H1 (cell line): ENCODE measurements around the gene UTS2R. TPM values are rescaled to one million over a fixed set of nuclear protein-coding genes. Genes with fewer than 3 reads are reported as not detected.

Experiments
- CTCF ChIA-PET: fragments of 300-600 bp; sonication (Branson Sonifier 250); formaldehyde crosslinking; loops from one replicate; lab custom pipeline; 2021; ENCODE audit not compliant: partially characterized antibody; lab: Charles Lee
- POLR2A ChIA-PET: fragments of 300-600 bp; sonication (Branson Sonifier 250); formaldehyde crosslinking; loops from one replicate; lab custom pipeline; 2021; ENCODE audit warnings: inconsistent platforms; ENCODE audit not compliant: partially characterized antibody; lab: Charles Lee
- DNase-seq, 2 experiments: peaks; one replicate each; pipeline versions ENCODE4 v3.0.0 to v3.0.0-alpha.2; 2010 to 2022; ENCODE audit warnings: low spot score in 2 of 2, low read depth in 1 of 2, mixed read lengths in 1 of 2
- FAIRE-seq: peaks from 2 replicates; lab custom pipeline; 2011; peaks lifted over from hg19 to GRCh38; lab: Jason Lieb, UNC
- H2AFZ ChIP-seq: 2 replicates; pipeline ENCODE4 v1.8.1; 2012; ENCODE audit warnings: low read length, inconsistent platforms
- H2AK5ac ChIP-seq: 2 replicates; pipeline ENCODE4 v1.6.1; 2013; ENCODE audit warnings: low read depth, low read length
- H2BK120ac ChIP-seq: replicated peaks from 2 replicates; pipeline ENCODE3; 2013; ENCODE audit warnings: low read depth, low read length, inconsistent platforms
- H2BK12ac ChIP-seq: 2 replicates; pipeline ENCODE4 v1.6.1; 2013; ENCODE audit warnings: low read depth, low read length
- H2BK15ac ChIP-seq: 2 replicates; pipeline ENCODE4 v1.6.1; 2013; ENCODE audit warnings: low read length
- H2BK20ac ChIP-seq: 2 replicates; pipeline ENCODE4 v1.6.1; 2013; ENCODE audit warnings: low read length
- H2BK5ac ChIP-seq: 2 replicates; pipeline ENCODE4 v1.6.1; 2013; ENCODE audit warnings: low read depth, low read length
- H3K14ac ChIP-seq: 2 replicates; pipeline ENCODE4 v1.6.1; 2013; ENCODE audit warnings: inconsistent platforms; ENCODE audit not compliant: insufficient read length
- H3K18ac ChIP-seq: 2 replicates; pipeline ENCODE4 v1.6.1; 2013; ENCODE audit warnings: low read length; ENCODE audit errors: extremely low read depth
- H3K23ac ChIP-seq: 2 replicates; pipeline ENCODE4 v1.6.1; 2013; ENCODE audit warnings: inconsistent platforms; ENCODE audit not compliant: insufficient read length
- H3K23me2 ChIP-seq: 2 replicates; pipeline ENCODE4 v1.6.1; 2013; ENCODE audit warnings: low read depth, low read length
- H3K27ac ChIP-seq: 2 replicates; pipeline ENCODE4 v1.6.1; 2011; ENCODE audit warnings: low read depth, low read length, inconsistent platforms
- H3K27me3 ChIP-seq, 4 experiments: replicated peaks in 1 of 4; 1 replicate in 1 of 4; 2 replicates in 3 of 4; pipeline versions ENCODE4 v1.6.1 to v1.8.1; 2011 to 2013; ENCODE audit warnings: low read length in 3 of 4, mild to moderate bottlenecking in 3 of 4, inconsistent platforms in 2 of 4, mixed read lengths in 2 of 4, moderate library complexity in 1 of 4; ENCODE audit not compliant: control insufficient read depth in 3 of 4, insufficient read depth in 3 of 4; ENCODE audit errors: extremely low read depth in 1 of 4
- H3K36me3 ChIP-seq, 4 experiments: 2 replicates each; pipeline versions ENCODE4 v1.6.1 to v1.8.1; 2011 to 2013; ENCODE audit warnings: mild to moderate bottlenecking in 4 of 4, low read length in 3 of 4, moderate library complexity in 2 of 4, control low read depth in 1 of 4, inconsistent platforms in 1 of 4; ENCODE audit not compliant: insufficient read depth in 4 of 4, control insufficient read depth in 2 of 4
- H3K4ac ChIP-seq: replicated peaks from 2 replicates; pipeline ENCODE3; 2013; ENCODE audit warnings: low read length, low read depth, mixed read lengths, inconsistent platforms; ENCODE audit not compliant: insufficient read length
- H3K4me1 ChIP-seq, 4 experiments: replicated peaks in 1 of 4; 1 replicate in 1 of 4; 2 replicates in 3 of 4; pipeline versions ENCODE4 v1.6.1 to v1.8.1; 2011 to 2013; ENCODE audit warnings: low read length in 3 of 4, inconsistent platforms in 2 of 4, mixed read lengths in 1 of 4; ENCODE audit not compliant: insufficient read depth in 4 of 4, control insufficient read depth in 3 of 4
- H3K4me2 ChIP-seq, 2 experiments: 2 replicates each; pipeline versions ENCODE4 v1.6.1 to v1.8.1; 2011 to 2013; ENCODE audit warnings: low read depth in 2 of 2, low read length in 2 of 2, control low read depth in 1 of 2, inconsistent platforms in 1 of 2, mild to moderate bottlenecking in 1 of 2; ENCODE audit not compliant: insufficient read depth in 1 of 2
- H3K4me3 ChIP-seq, 4 experiments: fragments of 200-600, 300-600 bp in 1 of 4; sonication (generic), shearing (Covaris generic), sonication (Bioruptor Twin) in 1 of 4; 2 replicates each; pipeline versions ENCODE4 v1.5.1 to v1.8.1; 2011 to 2016; ENCODE audit warnings: low read length in 4 of 4, low read depth in 3 of 4, control low read depth in 2 of 4, inconsistent platforms in 2 of 4, mild to moderate bottlenecking in 2 of 4, mixed read lengths in 1 of 4, moderate library complexity in 1 of 4; ENCODE audit not compliant: insufficient read depth in 2 of 4; ENCODE audit errors: extremely low read depth in 1 of 4
- H3K56ac ChIP-seq: replicated peaks from 2 replicates; pipeline ENCODE3; 2013; ENCODE audit warnings: low read depth, mild to moderate bottlenecking, mixed read lengths, low read length, inconsistent platforms; ENCODE audit not compliant: insufficient read length
- H3K79me1 ChIP-seq: 2 replicates; pipeline ENCODE4 v1.6.1; 2013; ENCODE audit warnings: low read depth, low read length, control low read depth
- H3K79me2 ChIP-seq, 2 experiments: 2 replicates each; pipeline versions ENCODE4 v1.6.1 to v1.8.1; 2012 to 2013; ENCODE audit warnings: low read length in 2 of 2, mild to moderate bottlenecking in 2 of 2, inconsistent platforms in 1 of 2; ENCODE audit not compliant: insufficient read depth in 2 of 2, control insufficient read depth in 1 of 2
- H3K9ac ChIP-seq, 4 experiments: replicated peaks in 1 of 4; 1 replicate in 1 of 4; 2 replicates in 3 of 4; pipeline versions ENCODE4 v1.6.1 to v1.8.1; 2011 to 2013; ENCODE audit warnings: low read depth in 3 of 4, low read length in 3 of 4, control low read depth in 2 of 4, mild to moderate bottlenecking in 2 of 4, moderate library complexity in 2 of 4, inconsistent platforms in 1 of 4; ENCODE audit errors: extremely low read depth in 1 of 4
- H3K9me3 ChIP-seq, 2 experiments: 2 replicates each; pipeline versions ENCODE4 v1.6.1 to v1.8.1; 2012 to 2013; ENCODE audit warnings: mild to moderate bottlenecking in 2 of 2, moderate library complexity in 2 of 2, control low read depth in 1 of 2, inconsistent platforms in 1 of 2, low read depth in 1 of 2, low read length in 1 of 2, mixed read lengths in 1 of 2; ENCODE audit not compliant: insufficient read depth in 2 of 2
- H4K20me1 ChIP-seq, 2 experiments: replicated peaks in 1 of 2; 2 replicates each; pipeline versions ENCODE3 to v1.8.1; 2011 to 2013; ENCODE audit warnings: inconsistent platforms in 2 of 2, low read length in 2 of 2, mild to moderate bottlenecking in 1 of 2; ENCODE audit not compliant: insufficient read depth in 2 of 2, control insufficient read depth in 1 of 2
- H4K5ac ChIP-seq: 2 replicates; pipeline ENCODE4 v1.6.1; 2013; ENCODE audit warnings: low read length, low read depth, mixed read lengths, inconsistent platforms; ENCODE audit not compliant: insufficient read length
- H4K8ac ChIP-seq: 2 replicates; pipeline ENCODE4 v1.8.0; 2013; ENCODE audit warnings: mild to moderate bottlenecking, moderate library complexity, low read length, inconsistent platforms; ENCODE audit not compliant: insufficient read depth; ENCODE audit errors: extremely low read depth
- H4K91ac ChIP-seq: replicated peaks from 2 replicates; pipeline ENCODE3; 2013; ENCODE audit warnings: low read length, mixed read lengths, inconsistent platforms; ENCODE audit not compliant: insufficient read length
- ASH2L ChIP-seq: fragments of 200-600, 300-600 bp; sonication (generic); IDR thresholded peaks from one replicate; pipeline ENCODE4 v1.7.1; 2017; ENCODE audit warnings: low read length
- BACH1 ChIP-seq: IDR thresholded peaks from 2 replicates; pipeline ENCODE4 v1.6.1; 2012; ENCODE audit warnings: low read length, improper control_type of control experiment
- CBX8 ChIP-seq: fragments of 300-800, 300-1000 bp; sonication (generic); IDR thresholded peaks from 2 replicates; pipeline ENCODE4 v1.7.1; 2016; ENCODE audit warnings: low read depth, low read length, borderline replicate concordance
- KDM5A ChIP-seq: fragments of 200-600 bp; IDR thresholded peaks from 2 replicates; pipeline ENCODE4 v1.7.1; 2012; ENCODE audit warnings: mild to moderate bottlenecking, low read length, inconsistent platforms, mixed read lengths
- MAFK ChIP-seq: IDR thresholded peaks from 2 replicates; pipeline ENCODE4 v1.6.1; 2012; ENCODE audit warnings: low read depth, mild to moderate bottlenecking, improper control_type of control experiment, low read length
- NANOG ChIP-seq: IDR thresholded peaks from 2 replicates; pipeline ENCODE4 v1.6.1; 2011; ENCODE audit warnings: low read length, low read depth, mild to moderate bottlenecking, inconsistent platforms; ENCODE audit not compliant: insufficient read depth, poor library complexity, severe bottlenecking
- POLR2A ChIP-seq, 2 experiments: IDR thresholded peaks; 1 replicate in 1 of 2; 2 replicates in 1 of 2; pipeline ENCODE4 v1.6.1; 2011; ENCODE audit warnings: low read depth in 2 of 2, low read length in 2 of 2, mild to moderate bottlenecking in 2 of 2; ENCODE audit errors: control extremely low read depth in 1 of 2
- RAD21 ChIP-seq, 2 experiments: IDR thresholded peaks in 1 of 2; conservative IDR thresholded peaks in 1 of 2; 2 replicates each; pipeline ENCODE4 v1.6.1; 2011; ENCODE audit warnings: low read depth in 2 of 2, low read length in 2 of 2, improper control_type of control experiment in 1 of 2, inconsistent platforms in 1 of 2, mild to moderate bottlenecking in 1 of 2, moderate library complexity in 1 of 2
- TCF12 ChIP-seq: IDR thresholded peaks from 2 replicates; pipeline ENCODE4 v1.6.1; 2011; ENCODE audit warnings: low read depth, mild to moderate bottlenecking, low read length
- USF2 ChIP-seq: IDR thresholded peaks from 2 replicates; pipeline ENCODE4 v1.6.1; 2011; ENCODE audit warnings: low read length, improper control_type of control experiment
- ZNF274 ChIP-seq: IDR thresholded peaks from 2 replicates; pipeline ENCODE4 v1.7.0; 2012; ENCODE audit warnings: low read length, borderline replicate concordance; ENCODE audit errors: extremely low read depth
- WGBS, 2 experiments: shearing (Covaris generic) in 1 of 2; methylation state at CpG; one replicate each; pipeline versions ENCODE4 v1.1.6 to v1.1.7; 2013 to 2015; ENCODE audit warnings: low lambda C conversion rate in 2 of 2, mixed read lengths in 2 of 2, inconsistent platforms in 1 of 2, low coverage in 1 of 2, missing lambda C conversion rate in 1 of 2; ENCODE audit not compliant: insufficient replicate concordance in 2 of 2, insufficient coverage in 1 of 2, insufficient read length in 1 of 2; ENCODE audit errors: extremely low coverage in 1 of 2, missing lambda C conversion rate in 1 of 2; 5-methylcytosine and 5-hydroxymethylcytosine counted together
- polyA plus RNA-seq, 7 experiments: library from polyadenylated mRNA; depleted of rRNA in 3 of 7; stranded (reverse) in 5 of 7; unstranded in 2 of 7; fragments of >200 nt in 5 of 7; fragments of 200-250 nt in 2 of 7; gene quantifications; 1 replicate in 5 of 7; 2 replicates in 1 of 7; 4 replicates in 1 of 7; pipeline versions ENCODE4 v1.2.1 to v1.2.3, GENCODE V29; 2011 to 2013; ENCODE audit warnings: missing spikeins in 2 of 7, mixed read lengths in 2 of 7
- total RNA-seq: library from RNA; stranded (reverse); fragmentation: NEBNext Ultra II Directional; extraction: Animal tissue kit (Norgen Biotek cat#: 25700); gene quantifications from 2 replicates; pipeline ENCODE4 v1.2.1, GENCODE V29; 2021

The UTS2R gene
- total and polyA plus RNA-seq, 2 of the 8 experiments (the other 6 are each of a cell fraction or from before 2014, with no cell fraction given): 0.27 TPM; not detected in 1

- DNase-seq: no peak
- H4K91ac ChIP-seq: peak overlapping the region; percentile 6
- no peak overlapping the region for H4K5ac ChIP-seq
- H3K79me1 ChIP-seq: no peaks in the 10 kb centered on the region; the same call in 1 of the 2 replicates
- H3K14ac ChIP-seq: no peak overlapping the region
- no peak overlapping the region for H2BK120ac ChIP-seq
- H3K18ac ChIP-seq: no peak overlapping the region
- H3K4me3 ChIP-seq: no peak overlapping the region
- H3K27me3 ChIP-seq: peaks cover 0 to 3% (median 1%) of the 10 kb centered on the region in 4 experiments; a peak in 3 of 7 replicates
- H3K9ac ChIP-seq: no peak overlapping the region
- TF ChIP-seq RAD21 (IDR thresholded peaks at IDR 0.05 in 1 of 2, conservative IDR thresholded peaks at IDR 0.05 in 1 of 2; ENCODE audit: low read depth in 2 of 2, low read length in 2 of 2) (no peak), NANOG (no peak), TCF12 (no peak), POLR2A (IDR thresholded peaks at IDR 0.05; ENCODE audit: control extremely low read depth in 1 of 2, low read depth in 2 of 2, low read length in 2 of 2) (no peak), ZNF274 (no peak), BACH1 (no peak), ASH2L (no peak), USF2 (no peak), MAFK (no peak), KDM5A (no peak), CBX8 (no peak)
- TF ChIP-seq, all 59 proteins: peak for 0
- no peaks in the 10 kb centered on the region for H3K23me2 ChIP-seq
- no peak for FAIRE-seq
- 77% methylated on average over 2 of the region's 2 CpGs; no CpG with 5 or more reads in 1 of the 2 experiments for whole genome bisulfite sequencing, 2 experiments
- peak overlapping the region; percentile 66 for H4K8ac ChIP-seq
- H3K4ac ChIP-seq: no peak overlapping the region
- POLR2A ChIA-PET: interaction anchor here (1.2 to 2.1 kb wide), 3 partner anchors 9 to 66 kb away, joined by 3 to 5 read pairs (median 3); no protein-coding TSS in a partner anchor
- no peak overlapping the region for H3K23ac ChIP-seq
- H2BK5ac ChIP-seq: no peak overlapping the region
- no peak overlapping the region for H3K27ac ChIP-seq
- CTCF ChIA-PET: interaction anchor here (0.8 to 2.5 kb wide), 10 partner anchors 11 to 196 kb away, joined by 3 to 15 read pairs (median 3); partner anchors contain the start of gene UTS2R
- H2AK5ac ChIP-seq: no peak overlapping the region
- no peak overlapping the region for H3K4me2 ChIP-seq
- peaks cover 0 to 6% (median 5%) of the 10 kb centered on the region in 4 experiments; a peak in 5 of 7 replicates for H3K4me1 ChIP-seq
- H2BK15ac ChIP-seq: no peak overlapping the region
- no peaks in the 10 kb centered on the region for H4K20me1 ChIP-seq
- H2AFZ ChIP-seq: no peak overlapping the region
- H3K79me2 ChIP-seq: no peaks in the 10 kb centered on the region
- H2BK12ac ChIP-seq: 0 out of 2 replicates have a peak overlapping the region, but pooled peaks have one; percentile 39
- no peak overlapping the region for H3K56ac ChIP-seq
- H2BK20ac ChIP-seq: no peak overlapping the region
- no peaks in the 10 kb centered on the region for H3K36me3 ChIP-seq
- no peaks in the 10 kb centered on the region for H3K9me3 ChIP-seq
Measured at GRCh38 chr17:82357394-82357793, 14.2 kb upstream of the UTS2R start.
